ENCODE data around the gene TICAM2. TPM values are rescaled to one million over a fixed set of nuclear protein-coding genes. Genes with fewer than 3 reads are reported as not detected.

The TICAM2 gene
- total RNA-seq, 1 experiment from 2014 or later = 0.24 TPM

GRCh38 chr5:115623658-115624057, 21.4 kb upstream of the TICAM2 start:
- Mint-ChIP-seq H3K36me3 (ENCODE audit: insufficient read depth in 1 of 3, low read depth in 3 of 3) (peaks cover 6 to 19% (median 14%) of the 10 kb centered on the region in 3 experiments; a peak in 6 of 7 replicates), H3K4me3 (no peak overlapping the region), H3K4me1 (peaks cover 17 to 19% of the 10 kb centered on the region in 2 experiments), H3K27me3 (ENCODE audit: low read depth) (no peaks in the 10 kb centered on the region), H3K27ac (no peak overlapping the region), H3K9me3 (no peaks in the 10 kb centered on the region; a peak in 1 of 5 replicates)
- Histone ChIP-seq H3K27me3 (ENCODE audit: insufficient read depth, low read length) (no peaks in the 10 kb centered on the region), H2AK5ac (ENCODE audit: insufficient read length, low read length) (no peak overlapping the region), H2BK20ac (ENCODE audit: low read depth, low read length, poor library complexity, severe bottlenecking) (no peak overlapping the region), H2BK5ac (ENCODE audit: insufficient read length, low read length) (no peak overlapping the region), H3K27ac (ENCODE audit: insufficient read length, low read depth, low read length) (no peak overlapping the region), H2BK120ac (ENCODE audit: low read depth, low read length, poor library complexity, severe bottlenecking) (no peak overlapping the region), H3K56ac (ENCODE audit: insufficient read length, low read depth, low read length) (no peak overlapping the region), H3K9ac (ENCODE audit: extremely low read depth, insufficient read length, low read length) (no peak overlapping the region), H4K5ac (ENCODE audit: insufficient read length, low read depth, low read length) (no peak overlapping the region), H3K23me2 (ENCODE audit: insufficient read length, low read depth, low read length, poor library complexity, severe bottlenecking) (peaks cover 2% of the 10 kb centered on the region), H2AFZ (ENCODE audit: low read length) (no peak overlapping the region), H3K18ac (ENCODE audit: insufficient read length, low read depth, low read length) (no peak overlapping the region), H3K4ac (ENCODE audit: low read depth, low read length) (no peak overlapping the region), H4K8ac (replicated peaks; ENCODE audit: insufficient read length, low read depth, low read length) (no peak overlapping the region), H3K79me1 (ENCODE audit: insufficient read depth, low read depth, low read length, poor library complexity, severe bottlenecking) (peaks cover 10% of the 10 kb centered on the region), H2BK15ac (ENCODE audit: low read depth, low read length) (no peak overlapping the region), H3K14ac (ENCODE audit: insufficient read depth, low read length) (no peak overlapping the region), H4K91ac (ENCODE audit: insufficient read length, low read depth, low read length) (no peak overlapping the region), H3T11ph (ENCODE audit: low read length) (no peak overlapping the region), H3K4me2 (ENCODE audit: insufficient read depth, insufficient read length, low read length) (no peak overlapping the region), H3K79me2 (ENCODE audit: insufficient read depth, low read length) (peaks cover 24% of the 10 kb centered on the region; the same call in 1 of the 2 replicates), H3K23ac (ENCODE audit: insufficient read length, low read depth, low read length) (no peak overlapping the region), H4K20me1 (ENCODE audit: control insufficient read depth, insufficient read depth, insufficient read length) (no peaks in the 10 kb centered on the region), H3K9me3 (ENCODE audit: control insufficient read depth, low read depth, low read length) (no peaks in the 10 kb centered on the region), H2BK12ac (ENCODE audit: insufficient read length, low read depth, low read length) (no peak overlapping the region), H3K4me1 (ENCODE audit: insufficient read depth, low read length) (no peaks in the 10 kb centered on the region; the same call in 1 of the 2 replicates)
- WGBS (ENCODE audit: extremely low coverage, insufficient read length, low lambda C conversion rate) = no CpG with 5 or more reads among the region's 5 CpGs
- DNase-seq = no peak
- TF ChIP-seq, protein P1, sequence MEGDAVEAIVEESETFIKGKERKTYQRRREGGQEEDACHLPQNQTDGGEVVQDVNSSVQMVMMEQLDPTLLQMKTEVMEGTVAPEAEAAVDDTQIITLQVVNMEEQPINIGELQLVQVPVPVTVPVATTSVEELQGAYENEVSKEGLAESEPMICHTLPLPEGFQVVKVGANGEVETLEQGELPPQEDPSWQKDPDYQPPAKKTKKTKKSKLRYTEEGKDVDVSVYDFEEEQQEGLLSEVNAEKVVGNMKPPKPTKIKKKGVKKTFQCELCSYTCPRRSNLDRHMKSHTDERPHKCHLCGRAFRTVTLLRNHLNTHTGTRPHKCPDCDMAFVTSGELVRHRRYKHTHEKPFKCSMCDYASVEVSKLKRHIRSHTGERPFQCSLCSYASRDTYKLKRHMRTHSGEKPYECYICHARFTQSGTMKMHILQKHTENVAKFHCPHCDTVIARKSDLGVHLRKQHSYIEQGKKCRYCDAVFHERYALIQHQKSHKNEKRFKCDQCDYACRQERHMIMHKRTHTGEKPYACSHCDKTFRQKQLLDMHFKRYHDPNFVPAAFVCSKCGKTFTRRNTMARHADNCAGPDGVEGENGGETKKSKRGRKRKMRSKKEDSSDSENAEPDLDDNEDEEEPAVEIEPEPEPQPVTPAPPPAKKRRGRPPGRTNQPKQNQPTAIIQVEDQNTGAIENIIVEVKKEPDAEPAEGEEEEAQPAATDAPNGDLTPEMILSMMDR (conservative IDR thresholded peaks at IDR 0.05) = no peak

All from H9 (cell line).